H1 (cell line): ENCODE data around the gene PYGB. TPM values are rescaled to one million over a fixed set of nuclear protein-coding genes. Genes with fewer than 3 reads are reported as not detected.

Source experiments
- ATF3 ChIP-seq: IDR thresholded peaks from 2 replicates; pipeline ENCODE4 v1.6.1; 2011; ENCODE audit warnings: low read depth, mild to moderate bottlenecking, low read length; ENCODE audit not compliant: insufficient read depth
- CHD7 ChIP-seq: fragments of 300-600 bp; sonication (generic); IDR thresholded peaks from 2 replicates; pipeline ENCODE4 v1.7.1; 2012; ENCODE audit warnings: low read length, moderate library complexity, mild to moderate bottlenecking, inconsistent platforms; ENCODE audit not compliant: insufficient replicate concordance
- polyA plus RNA-seq, 7 experiments: library from polyadenylated mRNA; depleted of rRNA in 3 of 7; stranded (reverse) in 5 of 7; unstranded in 2 of 7; fragments of >200 nt in 5 of 7; fragments of 200-250 nt in 2 of 7; gene quantifications; 1 replicate in 5 of 7; 2 replicates in 1 of 7; 4 replicates in 1 of 7; pipeline versions ENCODE4 v1.2.1 to v1.2.3, GENCODE V29; 2011 to 2013; ENCODE audit warnings: missing spikeins in 2 of 7, mixed read lengths in 2 of 7
- total RNA-seq: library from RNA; stranded (reverse); fragmentation: NEBNext Ultra II Directional; extraction: Animal tissue kit (Norgen Biotek cat#: 25700); gene quantifications from 2 replicates; pipeline ENCODE4 v1.2.1, GENCODE V29; 2021

PYGB gene
- total and polyA plus RNA-seq, 2 of the 8 experiments (the other 6 are each of a cell fraction or from before 2014, with no cell fraction given), result 26.6 to 56.0 TPM

GRCh38 chr20:25259788-25260254 is 11.9 kb downstream of the PYGB start (continued):
- no peak for TF ChIP-seq CHD7
- no peak for TF ChIP-seq ATF3
